ENCODE measurements around the gene MSI2.

Gene MSI2

DNA sequence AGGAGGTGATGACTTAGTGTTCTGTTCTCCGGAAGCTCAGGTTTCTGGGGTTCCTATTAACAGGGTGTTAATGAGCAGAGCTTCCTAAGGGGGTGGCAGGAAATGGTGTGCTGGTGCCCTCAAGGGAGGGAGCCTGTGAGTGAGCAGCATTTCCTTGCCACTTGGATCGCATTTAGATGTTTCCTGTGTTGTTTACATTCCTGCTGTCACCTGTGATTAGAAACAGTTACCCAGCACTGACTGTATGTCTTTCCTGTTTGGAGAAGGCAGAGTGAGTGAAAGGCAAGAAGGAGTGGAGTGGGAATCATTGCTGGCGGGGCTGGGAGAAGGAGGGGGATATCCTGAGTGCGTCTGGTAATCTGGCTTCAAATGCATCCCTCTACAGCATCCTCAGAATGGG lies 274.2 kb downstream of the MSI2 start:
- no peak for TF ChIP-seq EP300 (IDR thresholded peaks at IDR 0.05; ENCODE audit: borderline replicate concordance)

DNA sequence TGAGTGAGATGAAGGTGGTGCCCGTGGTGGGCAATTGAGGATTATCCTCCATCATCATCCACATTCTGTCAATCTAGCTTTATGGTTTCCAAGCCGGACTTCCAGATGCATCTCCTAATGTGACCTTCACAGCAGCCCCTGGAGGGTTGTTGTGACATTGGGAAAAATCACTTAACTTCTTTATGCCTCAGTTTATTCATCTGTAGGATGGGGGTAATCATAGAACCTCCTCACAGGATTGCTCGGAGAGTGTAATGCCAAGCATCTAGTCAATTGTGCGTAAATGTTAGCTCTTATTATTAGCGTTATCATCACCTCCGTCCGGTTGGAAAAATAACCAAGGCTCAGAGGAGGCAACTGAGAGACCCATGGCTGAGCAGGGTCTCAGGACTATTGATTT lies 274.8 kb downstream of the MSI2 start:
- TF ChIP-seq EGR1 (IDR thresholded peaks at IDR 0.05) (no peak), TEAD4 (IDR thresholded peaks at IDR 0.05) (no peak), RAD21 (IDR thresholded peaks at IDR 0.05; ENCODE audit: low read depth) (no peak), YY1 (IDR thresholded peaks at IDR 0.05; ENCODE audit: low read depth) (no peak), TAF1 (IDR thresholded peaks at IDR 0.05; ENCODE audit: low read depth) (no peak), CREB1 (IDR thresholded peaks at IDR 0.05; ENCODE audit: low read depth) (no peak), EP300 (IDR thresholded peaks at IDR 0.05; ENCODE audit: borderline replicate concordance) (no peak), NFIC (IDR thresholded peaks at IDR 0.05) (no peak), ZBTB7A (IDR thresholded peaks at IDR 0.05; ENCODE audit: low read depth) (no peak), CEBPB (IDR thresholded peaks at IDR 0.05) (no peak), FOXM1 (IDR thresholded peaks at IDR 0.05; ENCODE audit: borderline replicate concordance, low read depth) (no peak), TCF12 (IDR thresholded peaks at IDR 0.05; ENCODE audit: low read depth) (no peak)
- TF ChIP-seq, protein P1, sequence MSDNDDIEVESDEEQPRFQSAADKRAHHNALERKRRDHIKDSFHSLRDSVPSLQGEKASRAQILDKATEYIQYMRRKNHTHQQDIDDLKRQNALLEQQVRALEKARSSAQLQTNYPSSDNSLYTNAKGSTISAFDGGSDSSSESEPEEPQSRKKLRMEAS (IDR thresholded peaks at IDR 0.05) = no peak
- TF ChIP-seq, protein P2, sequence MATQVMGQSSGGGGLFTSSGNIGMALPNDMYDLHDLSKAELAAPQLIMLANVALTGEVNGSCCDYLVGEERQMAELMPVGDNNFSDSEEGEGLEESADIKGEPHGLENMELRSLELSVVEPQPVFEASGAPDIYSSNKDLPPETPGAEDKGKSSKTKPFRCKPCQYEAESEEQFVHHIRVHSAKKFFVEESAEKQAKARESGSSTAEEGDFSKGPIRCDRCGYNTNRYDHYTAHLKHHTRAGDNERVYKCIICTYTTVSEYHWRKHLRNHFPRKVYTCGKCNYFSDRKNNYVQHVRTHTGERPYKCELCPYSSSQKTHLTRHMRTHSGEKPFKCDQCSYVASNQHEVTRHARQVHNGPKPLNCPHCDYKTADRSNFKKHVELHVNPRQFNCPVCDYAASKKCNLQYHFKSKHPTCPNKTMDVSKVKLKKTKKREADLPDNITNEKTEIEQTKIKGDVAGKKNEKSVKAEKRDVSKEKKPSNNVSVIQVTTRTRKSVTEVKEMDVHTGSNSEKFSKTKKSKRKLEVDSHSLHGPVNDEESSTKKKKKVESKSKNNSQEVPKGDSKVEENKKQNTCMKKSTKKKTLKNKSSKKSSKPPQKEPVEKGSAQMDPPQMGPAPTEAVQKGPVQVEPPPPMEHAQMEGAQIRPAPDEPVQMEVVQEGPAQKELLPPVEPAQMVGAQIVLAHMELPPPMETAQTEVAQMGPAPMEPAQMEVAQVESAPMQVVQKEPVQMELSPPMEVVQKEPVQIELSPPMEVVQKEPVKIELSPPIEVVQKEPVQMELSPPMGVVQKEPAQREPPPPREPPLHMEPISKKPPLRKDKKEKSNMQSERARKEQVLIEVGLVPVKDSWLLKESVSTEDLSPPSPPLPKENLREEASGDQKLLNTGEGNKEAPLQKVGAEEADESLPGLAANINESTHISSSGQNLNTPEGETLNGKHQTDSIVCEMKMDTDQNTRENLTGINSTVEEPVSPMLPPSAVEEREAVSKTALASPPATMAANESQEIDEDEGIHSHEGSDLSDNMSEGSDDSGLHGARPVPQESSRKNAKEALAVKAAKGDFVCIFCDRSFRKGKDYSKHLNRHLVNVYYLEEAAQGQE (IDR thresholded peaks at IDR 0.05; ENCODE audit: low read depth) = no peak
- TF ChIP-seq, protein P3, sequence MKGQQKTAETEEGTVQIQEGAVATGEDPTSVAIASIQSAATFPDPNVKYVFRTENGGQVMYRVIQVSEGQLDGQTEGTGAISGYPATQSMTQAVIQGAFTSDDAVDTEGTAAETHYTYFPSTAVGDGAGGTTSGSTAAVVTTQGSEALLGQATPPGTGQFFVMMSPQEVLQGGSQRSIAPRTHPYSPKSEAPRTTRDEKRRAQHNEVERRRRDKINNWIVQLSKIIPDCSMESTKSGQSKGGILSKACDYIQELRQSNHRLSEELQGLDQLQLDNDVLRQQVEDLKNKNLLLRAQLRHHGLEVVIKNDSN (IDR thresholded peaks at IDR 0.05) = no peak

DNA sequence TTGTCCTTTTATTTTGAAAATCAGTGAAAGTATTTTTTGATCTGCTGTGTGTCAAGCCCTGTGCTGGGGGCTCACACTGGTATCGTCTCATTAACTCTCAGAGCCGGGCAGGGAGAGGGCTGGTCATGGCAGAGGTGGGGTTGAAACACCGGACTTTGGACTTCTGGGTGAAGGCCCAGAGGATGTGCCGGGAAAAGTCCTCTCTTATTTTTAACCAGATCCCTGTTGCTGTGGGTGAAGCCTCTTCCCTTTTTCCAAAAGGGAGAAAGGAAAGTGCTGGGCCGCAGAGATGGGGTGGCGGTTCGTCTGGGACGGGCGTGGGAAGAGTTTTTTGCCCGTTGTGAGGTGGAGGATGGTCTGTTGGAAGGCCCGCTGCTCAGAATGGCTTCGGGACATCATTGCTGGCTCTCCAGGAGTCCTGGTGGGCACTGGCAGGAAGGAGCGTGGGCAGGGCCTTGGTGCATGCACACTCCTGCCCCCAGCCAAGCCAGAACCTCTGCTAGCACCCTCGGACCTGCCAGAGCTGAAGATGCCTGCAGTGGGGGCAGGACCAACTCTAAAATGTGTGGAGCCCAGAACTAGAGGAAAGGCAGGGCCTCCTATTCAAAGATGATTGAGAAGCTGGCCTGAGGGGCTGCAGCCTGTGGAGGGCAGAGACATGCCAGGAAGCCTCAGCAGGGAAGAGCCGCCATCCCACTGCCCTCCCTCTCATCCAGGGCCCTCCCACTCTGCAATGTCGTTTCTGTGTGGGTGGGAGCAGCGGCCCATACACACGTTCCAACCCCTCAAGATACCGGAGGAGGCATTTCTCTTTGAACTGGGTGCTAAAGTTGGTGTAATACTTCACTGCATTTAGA lies 275.6 kb downstream of the MSI2 start:
- TF ChIP-seq CREB1 (IDR thresholded peaks at IDR 0.05; ENCODE audit: low read depth) (no peak), RAD21 (IDR thresholded peaks at IDR 0.05; ENCODE audit: low read depth) (no peak), ZBTB7A (IDR thresholded peaks at IDR 0.05; ENCODE audit: low read depth) (no peak), EGR1 (IDR thresholded peaks at IDR 0.05) (no peak; the same call in 1 of the 2 replicates), TAF1 (IDR thresholded peaks at IDR 0.05; ENCODE audit: low read depth) (no peak), EP300 (IDR thresholded peaks at IDR 0.05; ENCODE audit: borderline replicate concordance) (no peak), CEBPB (IDR thresholded peaks at IDR 0.05) (no peak)
- TF ChIP-seq, protein P2 (IDR thresholded peaks at IDR 0.05; ENCODE audit: low read depth) = no peak
- TF ChIP-seq, protein P3 (IDR thresholded peaks at IDR 0.05) = no peak

DNA sequence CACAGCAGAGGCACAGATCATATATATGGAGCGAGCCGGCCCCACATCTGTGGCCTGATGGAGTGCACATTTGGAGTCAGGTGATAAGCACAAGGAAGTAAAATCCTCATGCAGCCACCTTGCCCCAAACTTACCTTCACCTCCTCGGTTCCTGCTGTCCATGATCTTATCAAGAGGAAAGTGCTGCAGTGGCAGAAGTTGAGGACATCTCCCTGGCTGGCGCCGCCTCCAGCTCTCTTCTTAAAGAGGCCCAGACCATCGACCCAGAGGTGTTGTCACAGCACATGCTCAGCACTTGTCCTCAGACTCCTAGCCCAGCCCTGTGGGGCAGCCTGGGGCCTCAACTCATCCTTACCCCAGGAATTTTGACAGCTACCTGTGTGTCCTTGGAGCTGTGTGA lies 276.2 kb downstream of the MSI2 start:
- TF ChIP-seq FOXM1 (IDR thresholded peaks at IDR 0.05; ENCODE audit: borderline replicate concordance, low read depth) (no peak), TEAD4 (IDR thresholded peaks at IDR 0.05) (no peak), EP300 (IDR thresholded peaks at IDR 0.05; ENCODE audit: borderline replicate concordance) (no peak), CREB1 (IDR thresholded peaks at IDR 0.05; ENCODE audit: low read depth) (no peak), CEBPB (IDR thresholded peaks at IDR 0.05) (no peak), EGR1 (IDR thresholded peaks at IDR 0.05) (no peak), YY1 (IDR thresholded peaks at IDR 0.05; ENCODE audit: low read depth) (no peak), NFIC (IDR thresholded peaks at IDR 0.05) (no peak), TCF12 (IDR thresholded peaks at IDR 0.05; ENCODE audit: low read depth) (no peak), RAD21 (IDR thresholded peaks at IDR 0.05; ENCODE audit: low read depth) (no peak), ZBTB7A (IDR thresholded peaks at IDR 0.05; ENCODE audit: low read depth) (no peak), TAF1 (IDR thresholded peaks at IDR 0.05; ENCODE audit: low read depth) (no peak)
- TF ChIP-seq, protein P1 (IDR thresholded peaks at IDR 0.05) = no peak
- TF ChIP-seq, protein P2 (IDR thresholded peaks at IDR 0.05; ENCODE audit: low read depth) = no peak
- TF ChIP-seq, protein P3 (IDR thresholded peaks at IDR 0.05) = no peak

Measured in Ishikawa (cell line).